ENCODE measurements around the gene GALNT2. TPM values are rescaled to one million over a fixed set of nuclear protein-coding genes. Genes with fewer than 3 reads are reported as not detected.

The GALNT2 gene
- total and polyA plus RNA-seq, 8 donors = 18.3 to 118 (median 57.3) TPM

DNA sequence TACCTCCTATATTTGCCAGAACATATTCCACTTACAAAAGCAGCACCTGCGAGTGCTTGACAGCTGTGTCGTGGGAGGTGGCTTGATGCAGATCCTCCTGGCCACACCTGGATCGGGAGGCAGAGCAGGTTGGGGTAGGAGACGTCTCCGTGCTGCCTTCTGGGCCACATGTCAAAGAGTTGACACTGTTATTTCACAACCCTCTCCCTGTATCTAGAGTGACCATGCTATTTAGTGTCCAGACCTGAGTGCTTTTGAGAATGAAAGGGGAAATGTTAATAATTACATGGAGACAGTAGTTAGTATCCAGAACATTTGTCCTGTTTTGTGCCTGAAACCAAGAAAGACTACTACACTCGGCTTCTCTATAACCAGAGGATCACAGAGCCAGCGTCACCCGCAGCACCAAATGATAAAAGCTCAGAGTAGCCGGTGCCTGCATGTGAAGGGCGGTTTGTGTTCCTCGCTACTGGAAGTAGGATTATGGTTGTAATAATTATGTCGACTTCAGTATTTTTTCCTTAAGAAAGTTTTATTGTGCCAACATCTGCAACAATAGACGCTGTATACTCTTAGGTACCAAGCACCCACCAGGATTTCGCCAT, 77.1 kb downstream of the GALNT2 start:
- intact Hi-C loops (cut with DNase I) = no loop called here
- TF ChIP-seq, protein P1, sequence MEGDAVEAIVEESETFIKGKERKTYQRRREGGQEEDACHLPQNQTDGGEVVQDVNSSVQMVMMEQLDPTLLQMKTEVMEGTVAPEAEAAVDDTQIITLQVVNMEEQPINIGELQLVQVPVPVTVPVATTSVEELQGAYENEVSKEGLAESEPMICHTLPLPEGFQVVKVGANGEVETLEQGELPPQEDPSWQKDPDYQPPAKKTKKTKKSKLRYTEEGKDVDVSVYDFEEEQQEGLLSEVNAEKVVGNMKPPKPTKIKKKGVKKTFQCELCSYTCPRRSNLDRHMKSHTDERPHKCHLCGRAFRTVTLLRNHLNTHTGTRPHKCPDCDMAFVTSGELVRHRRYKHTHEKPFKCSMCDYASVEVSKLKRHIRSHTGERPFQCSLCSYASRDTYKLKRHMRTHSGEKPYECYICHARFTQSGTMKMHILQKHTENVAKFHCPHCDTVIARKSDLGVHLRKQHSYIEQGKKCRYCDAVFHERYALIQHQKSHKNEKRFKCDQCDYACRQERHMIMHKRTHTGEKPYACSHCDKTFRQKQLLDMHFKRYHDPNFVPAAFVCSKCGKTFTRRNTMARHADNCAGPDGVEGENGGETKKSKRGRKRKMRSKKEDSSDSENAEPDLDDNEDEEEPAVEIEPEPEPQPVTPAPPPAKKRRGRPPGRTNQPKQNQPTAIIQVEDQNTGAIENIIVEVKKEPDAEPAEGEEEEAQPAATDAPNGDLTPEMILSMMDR (IDR thresholded peaks at IDR 0.05) = no peak
- peak; percentile 25 to 66 (median 34) for ATAC-seq
- H3K36me3 ChIP-seq = no peaks in the 10 kb centered on the region
- no peak overlapping the region for H3K4me3 ChIP-seq
- WGBS, 2 donors = 27 to 32% methylated on average over 14 of the region's 14 CpGs
- peak overlapping the region in 2 of 4 donors; percentile 11 to 34 for H3K27ac ChIP-seq
- DNase-seq = no peak
- no peaks in the 10 kb centered on the region for H3K9me3 ChIP-seq
- no peaks in the 10 kb centered on the region for H3K27me3 ChIP-seq
- no peak for FAIRE-seq
- H3K4me1 ChIP-seq = peaks cover 37 to 75% (median 50%) of the 10 kb centered on the region in 3 donors

DNA sequence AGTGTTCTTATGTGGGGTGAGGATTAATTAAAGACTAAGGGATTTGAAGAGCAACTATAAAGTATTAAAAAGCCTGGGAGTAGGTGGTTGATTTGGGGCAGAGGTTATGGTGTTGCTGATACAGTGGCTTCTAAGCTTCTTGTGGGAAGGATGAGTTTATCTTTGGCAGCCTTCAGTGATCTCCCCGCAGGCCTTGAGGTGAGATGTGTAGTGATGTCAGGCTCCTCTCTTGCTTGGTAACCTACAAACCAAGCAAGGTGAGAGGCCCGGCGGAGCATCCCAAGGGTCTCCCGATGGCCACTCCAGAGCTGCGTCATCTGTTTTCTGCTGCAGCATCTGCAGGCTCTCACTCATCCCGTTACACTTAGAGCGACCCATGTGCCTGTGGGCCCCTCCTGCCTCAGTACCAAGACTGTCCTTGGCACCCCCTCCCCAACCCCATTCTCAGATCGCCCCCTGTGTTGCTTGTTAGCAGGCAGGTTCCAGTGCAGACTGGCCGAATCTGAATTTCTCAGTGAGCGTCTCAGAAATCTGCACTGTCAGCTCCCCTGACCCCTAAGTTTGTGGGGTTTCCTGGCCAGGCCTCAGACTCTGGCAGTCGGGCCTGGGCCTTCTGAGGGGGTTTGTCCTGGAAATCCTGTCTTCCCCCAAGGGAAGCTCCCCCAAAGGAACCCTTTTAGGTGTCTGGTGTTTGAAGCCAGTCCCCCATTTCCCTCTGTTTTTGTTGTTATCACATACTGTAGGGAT, 77.9 kb downstream of the GALNT2 start:
- ATAC-seq (no peak), FAIRE-seq (no peak), DNase-seq (no peak)
- no peaks in the 10 kb centered on the region for H3K27me3 ChIP-seq
- H3K9me3 ChIP-seq = no peaks in the 10 kb centered on the region
- H3K27ac ChIP-seq = peak overlapping the region in 2 of 4 donors; percentile 22 to 34
- H3K36me3 ChIP-seq = no peaks in the 10 kb centered on the region
- no peak overlapping the region for H3K4me3 ChIP-seq
- intact Hi-C loops (cut with DNase I) = no loop called here
- TF ChIP-seq, protein P1 (IDR thresholded peaks at IDR 0.05) = no peak
- WGBS, 2 donors = 83 to 84% methylated on average over 11 of the region's 11 CpGs
- peaks cover 37 to 74% (median 50%) of the 10 kb centered on the region in 3 donors for H3K4me1 ChIP-seq

DNA sequence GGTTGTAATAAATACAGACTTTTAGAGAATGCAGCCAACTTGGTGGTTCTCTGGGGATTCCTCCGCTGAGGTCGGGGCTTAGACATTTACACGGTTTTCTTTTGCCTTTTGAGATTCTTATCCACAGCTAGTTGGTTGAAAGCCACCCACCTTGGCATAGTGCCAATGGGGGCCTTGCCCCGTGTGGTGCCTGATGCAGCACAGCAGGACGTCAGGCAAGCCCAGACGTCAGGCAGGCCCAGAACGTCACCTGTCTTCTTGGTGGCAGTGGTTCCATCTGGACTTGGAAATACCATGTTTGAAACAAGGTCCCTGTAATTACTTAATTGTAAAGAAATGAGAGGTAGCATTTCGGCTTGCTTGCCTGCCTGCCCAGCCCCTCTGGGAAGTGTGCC, 78.5 kb downstream of the GALNT2 start:
- intact Hi-C loops (cut with DNase I) = no loop called here
- TF ChIP-seq, protein P1 (IDR thresholded peaks at IDR 0.05) = no peak
- Histone ChIP-seq H3K4me1 (peaks cover 37 to 71% (median 47%) of the 10 kb centered on the region in 3 donors), H3K27ac (peak overlapping the region in 2 of 4 donors; percentile 22 to 34), H3K36me3 (no peaks in the 10 kb centered on the region), H3K4me3 (no peak overlapping the region), H3K9me3 (no peaks in the 10 kb centered on the region), H3K27me3 (no peaks in the 10 kb centered on the region)
- FAIRE-seq = no peak
- WGBS, 2 donors = 31 to 34% methylated on average over 8 of the region's 8 CpGs
- ATAC-seq = no peak
- DNase-seq = no peak

DNA sequence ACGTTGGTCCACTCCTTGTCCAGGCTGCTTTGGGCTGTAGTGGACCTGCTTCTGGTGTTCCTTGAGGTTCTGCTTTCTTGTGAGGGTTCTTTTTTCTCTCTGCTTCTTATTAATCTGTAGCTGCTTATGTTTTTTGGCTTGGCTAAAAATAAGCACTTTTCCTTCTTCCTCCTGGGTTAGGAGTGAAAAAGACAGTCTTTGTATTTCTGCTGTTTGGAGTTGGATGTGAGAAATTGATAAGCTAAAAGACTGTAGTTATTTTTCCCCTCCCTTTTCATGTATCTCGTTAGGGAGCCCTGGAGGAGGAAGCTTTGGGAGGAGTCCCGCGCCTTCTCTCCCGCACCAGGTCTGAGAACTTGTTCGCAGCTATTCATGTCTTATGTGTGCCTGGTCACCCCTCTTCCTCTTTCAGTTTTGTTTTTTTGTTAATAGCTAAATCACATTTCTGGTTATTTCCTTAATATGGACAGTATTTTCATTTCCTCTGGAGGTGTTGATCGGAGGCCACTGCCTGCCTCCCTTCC, 79.0 kb downstream of the GALNT2 start:
- 35 to 36% methylated on average over 7 of the region's 7 CpGs for WGBS, 2 donors

More for the DNA sequence above, 79.0 kb downstream of the GALNT2 start:
- Histone ChIP-seq H3K27ac (peak overlapping the region in 2 of 4 donors; percentile 22 to 34), H3K4me3 (no peak overlapping the region), H3K9me3 (no peaks in the 10 kb centered on the region), H3K36me3 (no peaks in the 10 kb centered on the region), H3K4me1 (peaks cover 37 to 71% (median 44%) of the 10 kb centered on the region in 3 donors), H3K27me3 (no peaks in the 10 kb centered on the region)
- intact Hi-C loops (cut with DNase I) = no loop called here
- ATAC-seq (peak in 2 of 4 donors; percentile 29 to 41), FAIRE-seq (no peak), DNase-seq (no peak)
- TF ChIP-seq, protein P1 (IDR thresholded peaks at IDR 0.05) = no peak

Measured in pancreas (tissue), 10 donors.